ENCODE data around the gene EMILIN1. TPM values are rescaled to one million over a fixed set of nuclear protein-coding genes. Genes with fewer than 3 reads are reported as not detected.

EMILIN1 gene
- total RNA-seq = 273 and 388 TPM in 2 replicates

DNA sequence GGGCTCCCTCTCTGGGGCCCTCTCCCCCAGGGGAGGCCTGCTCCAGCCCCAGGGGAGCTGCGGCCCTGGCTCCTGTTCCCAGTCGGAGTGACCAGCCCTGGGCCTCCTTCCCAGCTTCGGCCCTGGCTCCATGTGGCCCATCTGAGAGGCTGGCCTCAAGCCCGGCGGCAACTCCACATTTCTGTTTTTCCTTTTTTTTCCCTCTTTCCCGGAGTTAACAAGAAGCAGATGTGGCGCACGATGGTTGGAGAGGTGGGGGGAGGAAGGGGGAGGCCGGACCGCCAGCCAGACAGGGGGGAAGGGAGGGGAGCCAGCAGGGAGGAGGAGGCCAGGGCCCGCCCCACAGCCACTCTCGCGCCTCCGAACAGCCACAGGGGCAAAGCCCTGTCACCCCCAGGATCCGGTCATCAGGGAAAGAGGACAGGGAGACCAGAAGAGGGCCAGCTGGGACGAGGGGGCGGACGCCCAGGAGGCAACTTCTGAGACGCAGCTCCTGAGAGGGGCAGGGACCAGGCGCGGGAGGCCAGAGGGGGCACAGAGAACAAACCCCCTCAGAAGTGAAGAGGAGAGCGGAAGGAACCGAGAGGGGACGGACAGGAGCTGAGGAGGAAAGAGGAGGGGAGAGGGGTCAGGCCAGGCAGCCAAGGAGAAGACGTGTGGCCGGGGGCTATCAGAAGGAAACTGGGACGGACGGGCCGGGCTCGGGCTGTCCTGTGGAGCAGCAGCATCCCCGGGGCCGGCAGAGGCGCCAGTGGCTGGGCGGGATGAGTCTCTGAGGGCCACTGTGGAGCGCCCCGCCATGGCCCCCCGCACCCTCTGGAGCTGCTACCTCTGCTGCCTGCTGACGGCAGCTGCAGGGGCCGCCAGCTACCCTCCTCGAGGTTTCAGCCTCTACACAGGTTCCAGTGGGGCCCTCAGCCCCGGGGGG, at the start of gene EMILIN1:
Gene EMILIN1 (plus strand): TSS at position 349 of the 928 bp plus-strand sequence. CDS start 451 bp downstream, at position 800.

DNA sequence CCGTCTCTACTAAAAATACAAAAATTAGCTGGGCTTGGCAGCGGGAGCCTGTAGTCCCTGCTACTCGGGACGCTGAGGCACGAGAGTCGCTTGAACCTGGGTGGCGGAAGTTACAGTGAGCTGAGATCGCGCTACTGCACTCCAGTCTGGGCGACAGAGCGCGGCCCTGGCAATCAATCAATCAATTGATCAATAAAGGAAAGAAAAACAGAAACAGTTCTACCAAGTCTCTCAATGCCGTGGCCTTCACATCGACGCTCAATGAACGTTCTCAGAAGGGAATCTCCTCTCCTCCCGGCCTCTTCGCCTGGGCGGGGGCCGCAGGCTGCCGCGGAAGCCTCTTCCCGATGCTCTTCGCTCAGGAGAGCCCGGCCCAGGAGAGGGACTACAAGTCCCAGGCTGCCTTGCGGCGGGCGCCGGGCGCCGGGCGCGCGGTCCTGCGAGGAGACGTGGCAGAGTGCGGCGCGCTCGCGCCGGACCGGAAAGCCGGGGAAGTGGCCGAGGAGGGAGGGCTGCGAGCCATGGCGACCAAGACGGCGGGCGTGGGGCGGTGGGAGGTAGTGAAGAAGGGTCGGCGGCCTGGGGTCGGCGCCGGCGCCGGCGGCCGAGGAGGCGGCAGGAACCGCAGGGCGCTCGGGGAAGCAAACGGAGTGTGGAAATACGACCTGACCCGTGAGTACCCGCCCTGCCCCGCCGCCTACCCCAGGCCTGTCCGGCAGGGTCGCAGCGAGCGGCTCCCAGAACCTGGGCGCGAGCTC, 45.7 kb upstream of the EMILIN1 start, which contains the start of gene TMEM214:
Gene TMEM214 (plus strand): TSS at position 471 of the 758 bp plus-strand sequence. CDS start 51 bp downstream, at position 522.

DNA sequence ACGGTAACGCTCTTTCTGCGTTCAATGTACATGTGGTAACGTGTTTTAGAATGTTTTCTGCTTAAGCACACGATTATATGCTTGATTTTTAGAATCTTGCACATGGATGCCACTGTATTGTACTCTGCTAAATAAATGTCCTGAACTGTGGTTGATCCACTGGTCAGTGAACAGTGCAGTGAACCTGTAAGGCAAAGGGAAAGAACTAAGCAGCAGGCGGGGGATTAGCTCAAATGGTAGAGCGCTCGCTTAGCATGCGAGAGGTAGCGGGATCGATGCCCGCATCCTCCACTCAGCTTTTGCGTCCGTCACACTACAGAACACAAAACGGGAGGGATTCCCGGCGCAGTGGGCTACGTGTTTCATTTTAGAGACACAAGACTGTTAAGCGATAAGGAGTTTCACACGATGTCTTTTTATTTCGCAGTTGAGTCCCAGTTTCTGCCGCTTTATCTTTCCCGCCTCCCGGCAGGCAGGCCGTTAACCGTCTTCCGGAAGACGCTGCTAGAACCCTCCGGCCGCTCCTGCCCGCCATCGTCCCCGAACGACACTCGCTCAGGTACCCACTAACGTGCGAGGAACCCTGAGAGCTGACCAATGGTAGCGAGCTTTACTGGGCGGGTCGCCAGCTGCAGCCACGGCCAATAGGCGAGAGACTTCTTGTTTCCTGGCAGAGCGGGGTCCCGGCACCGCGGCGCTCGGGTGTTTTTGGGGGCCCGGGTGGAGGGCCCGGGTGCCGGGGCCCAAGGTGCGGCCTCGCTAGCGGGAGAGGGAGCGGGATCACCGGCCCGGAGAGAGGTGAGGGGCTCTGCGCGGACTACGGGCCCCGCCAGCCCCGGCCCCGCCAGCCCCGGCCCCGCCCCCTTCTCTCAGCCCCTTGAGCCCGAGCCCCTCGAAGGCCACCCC, 27.2 kb upstream of the EMILIN1 start, which contains the start of gene AGBL5:
Gene AGBL5 (plus strand): TSS at position 673 of the 906 bp plus-strand sequence. CDS start 1,291 bp downstream, outside the sequence.

DNA sequence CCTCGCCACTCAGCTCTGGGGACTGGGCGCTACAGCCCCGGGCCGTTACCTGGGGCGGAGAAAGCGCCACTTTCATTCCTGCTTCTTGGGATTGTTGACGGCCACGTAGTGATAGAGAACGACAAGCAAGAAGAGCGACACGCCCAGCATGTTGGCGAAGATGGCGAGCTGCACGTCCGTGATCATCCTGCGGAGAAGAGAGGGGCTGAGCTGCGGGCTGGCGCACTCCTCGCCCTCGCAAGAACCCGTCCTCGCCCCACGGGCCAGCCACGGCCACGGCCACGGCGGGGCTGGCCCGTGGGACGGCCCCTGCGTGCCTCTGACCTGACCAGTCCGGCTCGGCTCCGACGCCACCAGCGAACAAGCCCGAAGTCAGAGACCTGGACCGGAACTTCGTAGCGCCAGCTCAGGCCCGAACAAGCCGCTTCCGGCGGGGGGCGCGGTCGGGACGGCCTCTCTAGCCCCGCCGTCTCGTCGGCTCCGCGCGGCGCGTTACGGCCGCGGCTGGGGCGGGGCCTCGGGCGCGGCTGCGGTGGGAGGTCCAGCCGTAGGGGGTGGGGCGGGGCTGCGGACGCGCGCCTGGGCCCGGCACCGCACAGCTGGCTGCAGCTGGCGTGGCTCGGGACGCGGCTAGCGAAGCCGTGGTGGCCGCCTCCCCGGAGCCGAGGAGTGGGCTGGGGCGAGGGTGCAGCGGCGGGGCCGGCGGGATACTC, 7.0 kb upstream of the EMILIN1 start, which contains the start of gene OST4:
Gene OST4 (minus strand): TSS at position 378 of the 713 bp plus-strand sequence.

DNA sequence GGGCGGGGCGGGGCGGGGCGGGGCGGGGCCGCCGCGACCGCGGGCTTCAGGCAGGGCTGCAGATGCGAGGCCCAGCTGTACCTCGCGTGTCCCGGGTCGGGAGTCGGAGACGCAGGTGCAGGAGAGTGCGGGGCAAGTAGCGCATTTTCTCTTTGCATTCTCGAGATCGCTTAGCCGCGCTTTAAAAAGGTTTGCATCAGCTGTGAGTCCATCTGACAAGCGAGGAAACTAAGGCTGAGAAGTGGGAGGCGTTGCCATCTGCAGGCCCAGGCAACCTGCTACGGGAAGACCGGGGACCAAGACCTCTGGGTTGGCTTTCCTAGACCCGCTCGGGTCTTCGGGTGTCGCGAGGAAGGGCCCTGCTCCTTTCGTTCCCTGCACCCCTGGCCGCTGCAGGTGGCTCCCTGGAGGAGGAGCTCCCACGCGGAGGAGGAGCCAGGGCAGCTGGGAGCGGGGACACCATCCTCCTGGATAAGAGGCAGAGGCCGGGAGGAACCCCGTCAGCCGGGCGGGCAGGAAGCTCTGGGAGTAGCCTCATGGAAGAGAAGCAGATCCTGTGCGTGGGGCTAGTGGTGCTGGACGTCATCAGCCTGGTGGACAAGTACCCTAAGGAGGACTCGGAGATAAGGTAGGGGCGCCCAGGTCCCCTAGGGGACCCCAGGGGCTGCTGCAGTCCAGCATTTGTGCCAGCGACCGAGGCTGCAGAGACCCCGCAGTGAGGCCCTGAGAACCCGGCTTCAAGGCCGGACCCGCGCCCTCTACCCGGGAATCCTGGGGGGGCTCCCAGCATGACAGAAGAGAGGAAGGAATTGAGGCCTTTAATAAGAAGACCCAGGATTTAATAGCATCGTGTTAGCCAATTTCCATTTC, 8.5 kb downstream of the EMILIN1 start, which contains the start of gene KHK:
Gene KHK (plus strand): TSS at position 49 of the 870 bp plus-strand sequence. CDS start 488 bp downstream, at position 537.

DNA sequence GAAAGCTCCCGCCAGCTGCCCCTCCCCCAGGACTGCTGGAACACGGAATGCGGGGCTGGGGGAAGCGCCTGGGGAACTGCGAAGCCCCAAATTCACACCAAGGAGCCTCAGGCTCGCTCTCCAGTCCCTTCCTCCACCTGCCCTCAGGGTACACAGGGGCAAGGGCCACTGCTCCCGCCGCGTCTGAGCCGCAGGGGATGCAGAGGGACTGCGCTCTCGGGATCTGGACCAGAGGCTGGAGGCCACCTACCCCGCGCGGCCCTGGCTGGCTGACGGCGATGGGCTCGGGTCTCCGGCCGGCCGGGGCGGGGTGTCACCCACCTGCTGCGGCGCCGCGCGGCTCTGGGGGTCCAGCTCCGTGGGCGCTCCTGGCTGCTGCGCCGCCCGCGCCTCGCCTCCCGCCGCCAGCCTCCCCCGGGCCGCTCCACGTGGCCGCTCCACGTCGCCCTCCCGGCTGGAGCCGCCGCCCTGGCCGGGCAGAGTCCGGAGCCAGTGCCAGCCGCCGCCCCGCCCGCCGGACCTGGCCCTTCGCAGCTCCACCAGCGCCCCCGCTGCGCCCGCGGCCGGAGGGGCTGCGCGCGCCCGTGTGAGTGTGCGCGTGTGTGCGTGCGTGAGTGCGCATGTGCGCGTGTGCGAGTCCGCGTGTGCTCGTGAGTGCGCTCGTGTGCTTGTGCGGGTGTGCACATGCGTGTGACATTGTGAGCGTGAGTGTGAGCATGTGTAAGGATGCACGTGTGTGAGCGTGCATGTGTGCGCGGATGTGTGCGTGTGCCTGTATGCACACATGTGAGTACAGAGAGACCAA, 40.3 kb downstream of the EMILIN1 start, which contains the start of gene CGREF1:
Gene CGREF1 (minus strand): TSS at position 604 of the 805 bp plus-strand sequence. CDS start 14,762 bp downstream, outside the sequence.

DNA sequence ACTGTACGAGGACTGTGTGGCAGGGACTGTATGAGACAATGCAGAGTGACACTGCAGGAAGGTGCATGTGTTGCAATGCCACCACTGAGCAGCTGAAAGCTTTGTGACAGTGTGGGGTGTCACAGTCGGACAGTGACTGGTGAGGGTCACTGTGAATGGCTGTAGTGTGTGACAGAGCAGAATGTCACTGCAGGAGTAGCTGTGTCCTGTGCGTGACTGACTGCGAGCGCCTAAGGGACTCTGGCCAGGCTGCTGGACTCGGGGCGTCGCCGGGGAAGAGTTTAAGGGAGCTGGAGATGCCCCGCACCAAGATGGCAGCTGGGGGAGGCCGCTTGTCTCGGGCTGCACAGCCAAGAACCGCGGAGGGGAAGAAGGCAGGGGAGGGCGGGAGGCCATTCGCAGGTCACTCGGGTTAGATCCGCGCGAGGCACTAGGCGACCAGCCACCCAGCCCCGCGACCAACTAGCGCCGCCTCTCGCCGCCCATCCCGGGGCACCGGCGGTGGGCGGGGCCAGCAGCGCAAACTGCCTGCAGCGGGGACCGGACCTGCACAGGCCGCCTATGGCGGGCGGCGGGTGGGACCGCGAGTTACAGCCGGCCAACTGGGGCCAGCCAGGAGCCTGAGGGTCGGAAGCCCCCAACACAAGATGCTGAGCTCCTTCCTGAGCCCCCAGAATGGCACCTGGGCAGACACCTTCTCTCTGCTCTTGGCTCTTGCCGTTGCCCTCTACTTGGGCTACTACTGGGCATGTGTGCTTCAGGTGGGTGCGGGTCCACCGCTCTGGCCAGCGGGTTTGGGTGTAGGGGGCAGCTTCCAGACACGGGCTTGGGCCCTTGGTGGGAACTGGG, 45.1 kb downstream of the EMILIN1 start, which contains the start of gene ABHD1:
Gene ABHD1 (plus strand): TSS at position 514 of the 849 bp plus-strand sequence. CDS start 134 bp downstream, at position 648.

DNA sequence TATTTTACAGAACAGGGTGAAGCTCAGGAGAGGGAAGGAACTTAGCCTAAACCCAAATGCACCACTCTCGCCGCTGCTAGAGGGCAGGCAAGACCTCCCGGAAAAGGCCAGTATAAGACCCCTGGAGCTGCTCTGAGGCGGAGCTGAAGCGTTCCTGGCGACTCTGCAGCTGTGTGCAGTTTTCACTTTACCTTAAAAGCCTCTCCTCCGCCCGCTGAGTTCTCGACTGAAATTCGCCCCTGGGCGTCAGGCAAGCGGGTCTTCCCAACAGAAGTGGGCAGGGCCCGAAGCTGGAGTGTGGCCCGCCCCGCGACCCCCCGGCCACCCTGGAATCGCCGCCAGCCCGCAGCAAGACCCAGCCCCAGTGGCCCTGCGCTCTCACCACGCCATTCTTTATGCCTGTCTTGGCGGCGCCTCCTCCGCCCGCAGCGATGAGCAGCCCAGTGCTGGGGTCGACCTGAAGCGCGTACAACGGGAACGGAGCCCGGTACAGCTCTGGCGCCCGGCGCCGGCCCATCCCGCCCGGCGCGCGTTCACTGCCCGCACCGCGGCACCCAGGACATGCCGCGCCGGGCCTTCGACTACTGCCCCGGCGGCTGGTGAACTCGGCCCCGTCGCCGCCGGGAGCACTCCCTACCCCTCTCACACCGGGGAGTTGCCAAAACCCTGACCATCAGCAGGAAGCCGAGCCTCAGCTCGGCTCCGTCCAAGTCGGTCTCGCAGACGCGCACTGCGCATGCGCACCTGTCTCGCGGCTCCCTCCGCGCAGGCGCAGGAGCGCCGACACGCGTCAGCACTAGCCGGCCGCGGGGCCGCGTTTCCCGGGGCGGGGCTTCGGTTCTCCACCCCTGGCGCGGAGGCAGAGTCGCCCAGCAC, 55.7 kb downstream of the EMILIN1 start, which contains the start of gene PREB:
Gene PREB (minus strand): TSS at position 732 of the 876 bp plus-strand sequence. CDS start 215 bp downstream, at position 517.

Other genes with a start within 250 kb of the EMILIN1 start
- not detected in 2 replicates for gene DPYSL5, start 230.5 kb upstream of the EMILIN1 start, total RNA-seq
- gene MAPRE3, start 108.0 kb upstream of the EMILIN1 start, total RNA-seq = 3.1 and 6.0 TPM in 2 replicates
- 43.7 and 46.0 TPM in 2 replicates for gene TMEM214, start 45.6 kb upstream of the EMILIN1 start, total RNA-seq
- 12.6 and 14.9 TPM in 2 replicates for gene AGBL5, start 26.9 kb upstream of the EMILIN1 start, total RNA-seq
- gene OST4, start 7.0 kb upstream of the EMILIN1 start, total RNA-seq = 558 and 652 TPM in 2 replicates
- 1.3 TPM in 1 of 2 replicates, not detected in the other for gene KHK, start 8.2 kb downstream of the EMILIN1 start, total RNA-seq
- 11.6 and 28.2 TPM in 2 replicates for gene CGREF1, start 40.5 kb downstream of the EMILIN1 start, total RNA-seq
- not detected in 2 replicates for gene ABHD1, start 45.2 kb downstream of the EMILIN1 start, total RNA-seq
- 65.2 and 72.1 TPM in 2 replicates for gene PREB, start 56.0 kb downstream of the EMILIN1 start, total RNA-seq
- gene PRR30, start 60.8 kb downstream of the EMILIN1 start, total RNA-seq = not detected in 2 replicates
- under 0.01 TPM in 1 of 2 replicates, not detected in the other for gene TCF23, start 70.4 kb downstream of the EMILIN1 start, total RNA-seq
- gene ATRAID, start 133.4 kb downstream of the EMILIN1 start, total RNA-seq = 148 and 204 TPM in 2 replicates
- 7.6 and 13.0 TPM in 2 replicates for gene SLC5A6, start 133.7 kb downstream of the EMILIN1 start, total RNA-seq
- gene CAD, start 138.8 kb downstream of the EMILIN1 start, total RNA-seq = 22.9 and 29.3 TPM in 2 replicates
- not detected in 2 replicates for gene SLC30A3, start 184.4 kb downstream of the EMILIN1 start, total RNA-seq
- not detected in 2 replicates for gene DNAJC5G, start 196.8 kb downstream of the EMILIN1 start, total RNA-seq
- gene TRIM54, start 203.8 kb downstream of the EMILIN1 start, total RNA-seq = not detected in 2 replicates
- 1.3 and 4.5 TPM in 2 replicates for gene UCN, start 229.8 kb downstream of the EMILIN1 start, total RNA-seq
- 69.1 and 102 TPM in 2 replicates for gene MPV17, start 244.5 kb downstream of the EMILIN1 start, total RNA-seq

All from cardiac atrium fibroblast (primary cell).